Hippocampal formation (tissue), 2 donors: ENCODE data around the gene FSIP1.
"Not testable (repeated sequence)": the region's sequence is repeated elsewhere in the genome, so short reads cannot be mapped to it uniquely, and the experiment has no call there.

Experiments used
- DNase-seq, 2 donors: peaks; one replicate each; lab custom pipeline; 2025; lab: John Stamatoyannopoulos, UW

The FSIP1 gene

GRCh38 chr15:39782441-39783138 is at the start of gene FSIP1:
TSS of gene FSIP1 (minus strand) at chr15:39782841. CDS start at chr15:39776524, 6,317 bp downstream.
- DNase-seq, result peak; percentile 92 to 97

- DNase-seq, result no peak
These were observed 47.5 kb upstream of the FSIP1 start for GRCh38 chr15:39830166-39830565.

- DNase-seq, result peak in 1 of 2 donors; percentile 7
These were observed 45.8 kb upstream of the FSIP1 start for GRCh38 chr15:39828374-39828931.

GRCh38 chr15:39826975-39827374 is 44.3 kb upstream of the FSIP1 start:
- no peak for DNase-seq

- no peak for DNase-seq
These were observed 41.0 kb upstream of the FSIP1 start for GRCh38 chr15:39823634-39824033.

- DNase-seq, result no peak
These were observed 37.5 kb upstream of the FSIP1 start for GRCh38 chr15:39820050-39820602.

- DNase-seq, result no peak
These were observed 36.9 kb upstream of the FSIP1 start for GRCh38 chr15:39819533-39819932.

- no peak for DNase-seq
These were observed 35.3 kb upstream of the FSIP1 start for GRCh38 chr15:39817892-39818291.

- no peak for DNase-seq
These were observed 31.8 kb upstream of the FSIP1 start for GRCh38 chr15:39814489-39814888.

- DNase-seq, result not testable (repeated sequence)
These were observed 30.0 kb upstream of the FSIP1 start for GRCh38 chr15:39812651-39813050.

GRCh38 chr15:39808909-39809308 is 26.3 kb upstream of the FSIP1 start:
- DNase-seq, result no peak

GRCh38 chr15:39807791-39808190 is 25.1 kb upstream of the FSIP1 start:
- DNase-seq, result no peak

- DNase-seq, result no peak
These were observed 21.4 kb upstream of the FSIP1 start for GRCh38 chr15:39804026-39804425.

GRCh38 chr15:39803016-39803415 is 20.4 kb upstream of the FSIP1 start:
- no peak for DNase-seq

- DNase-seq, result no peak
These were observed 19.1 kb upstream of the FSIP1 start for GRCh38 chr15:39801641-39802309.

GRCh38 chr15:39799552-39800011 is 16.9 kb upstream of the FSIP1 start:
- DNase-seq, result no peak

GRCh38 chr15:39798382-39798781 is 15.7 kb upstream of the FSIP1 start:
- DNase-seq, result no peak

GRCh38 chr15:39797407-39797806 is 14.8 kb upstream of the FSIP1 start:
- no peak for DNase-seq

GRCh38 chr15:39796601-39797000 is 14.0 kb upstream of the FSIP1 start:
- no peak for DNase-seq

GRCh38 chr15:39795486-39795885 is 12.8 kb upstream of the FSIP1 start:
- no peak for DNase-seq

GRCh38 chr15:39794954-39795353 is 12.3 kb upstream of the FSIP1 start:
- DNase-seq, result no peak

GRCh38 chr15:39793923-39794322 is 11.3 kb upstream of the FSIP1 start:
- DNase-seq, result no peak

- DNase-seq, result no peak
These were observed 10.2 kb upstream of the FSIP1 start for GRCh38 chr15:39792844-39793335.
